Measurements from ENCODE around the gene SOD2. TPM values are rescaled to one million over a fixed set of nuclear protein-coding genes. Genes with fewer than 3 reads are reported as not detected.
"Not testable (repeated sequence)": the region's sequence is repeated elsewhere in the genome, so short reads cannot be mapped to it uniquely, and the experiment has no call there.

Gene SOD2
- total RNA-seq, result 100 to 1,000 TPM; 243 to 555 TPM

GRCh38 chr6:159693128-159693893 is at the start of gene SOD2:
SOD2 (minus strand) TSS chr6:159693241; CDS start chr6:159693167, 74 bp downstream.
- peaks cover 17% of the 10 kb centered on the region for H3K36me3 ChIP-seq
- DNase-seq (ENCODE audit: low spot score), result peak; percentile 84
- peak within 1 kb of the TSS; percentile 96 to 98 for H3K4me3 ChIP-seq
- H3K4me1 ChIP-seq, result peaks cover 0 to 45% of the 10 kb centered on the region in 2 donors
- H3K27me3 ChIP-seq, result no peaks in the 10 kb centered on the region
- H3K9me3 ChIP-seq, result no peaks in the 10 kb centered on the region
- no peak for TF ChIP-seq CTCF (IDR thresholded peaks at IDR 0.05)
- H3K27ac ChIP-seq, result peak within 1 kb of the TSS; percentile 98

DNA sequence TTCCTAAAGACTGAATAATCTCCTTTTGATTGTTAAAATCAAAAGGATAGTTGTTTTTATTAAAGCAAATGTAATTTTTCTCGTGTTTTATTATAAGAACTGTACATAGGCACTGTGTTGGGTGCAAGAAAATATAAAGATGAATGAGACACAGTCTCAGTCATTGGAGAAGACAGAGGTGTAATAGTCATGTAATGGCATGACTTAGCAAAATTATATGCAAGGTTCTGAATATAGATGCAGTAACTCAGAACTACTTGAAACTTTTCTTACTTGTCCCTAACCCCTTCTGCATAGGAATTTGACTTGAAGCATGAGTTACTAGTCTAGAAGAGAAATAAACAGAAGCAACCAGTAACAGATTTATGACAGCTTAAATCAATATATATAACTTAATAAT is 49.1 kb upstream of the SOD2 start:
- H3K27ac ChIP-seq, result no peak overlapping the region
- no peak for TF ChIP-seq CTCF (IDR thresholded peaks at IDR 0.05)
- H3K36me3 ChIP-seq, result peaks cover 87% of the 10 kb centered on the region

DNA sequence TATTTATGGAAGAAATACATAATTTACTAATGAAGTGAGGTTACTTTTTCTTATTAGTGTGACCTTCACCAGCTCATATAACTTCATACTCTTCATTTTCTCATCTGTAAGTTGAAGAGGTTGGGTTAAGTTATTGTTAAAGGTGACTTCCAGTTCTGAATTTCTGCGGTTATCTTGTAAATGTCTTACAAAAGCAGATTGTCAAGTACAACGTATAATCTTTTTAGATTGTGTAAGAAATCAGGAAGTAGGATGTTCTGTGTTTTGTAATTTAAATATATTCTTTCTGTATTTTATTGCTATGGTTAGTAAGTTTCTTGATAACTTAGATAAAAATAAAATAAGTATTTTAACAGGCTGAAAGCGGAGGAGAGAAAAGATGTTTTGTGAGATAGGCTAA is 46.3 kb upstream of the SOD2 start:
- Histone ChIP-seq H3K4me1 (peaks cover 0 to 17% of the 10 kb centered on the region in 2 donors), H3K27ac (no peak overlapping the region), H3K27me3 (no peaks in the 10 kb centered on the region), H3K9me3 (no peaks in the 10 kb centered on the region), H3K36me3 (peaks cover 58% of the 10 kb centered on the region), H3K4me3 (no peak overlapping the region)
- DNase-seq (ENCODE audit: low spot score), result no peak
- no peak for TF ChIP-seq CTCF (IDR thresholded peaks at IDR 0.05)

More for the DNA sequence above, 49.1 kb upstream of the SOD2 start:
- Histone ChIP-seq H3K27me3 (no peaks in the 10 kb centered on the region), H3K9me3 (no peaks in the 10 kb centered on the region), H3K4me1 (peaks cover 0 to 5% of the 10 kb centered on the region in 2 donors), H3K4me3 (no peak overlapping the region)
- no peak for DNase-seq (ENCODE audit: low spot score)

GRCh38 chr6:159736908-159737307 is 43.9 kb upstream of the SOD2 start:
- no peak overlapping the region for H3K27ac ChIP-seq
- no peak overlapping the region for H3K4me3 ChIP-seq
- DNase-seq (ENCODE audit: low spot score), result no peak
- peaks cover 34% of the 10 kb centered on the region for H3K36me3 ChIP-seq
- no peaks in the 10 kb centered on the region for H3K27me3 ChIP-seq
- H3K4me1 ChIP-seq, result peaks cover 0 to 28% of the 10 kb centered on the region in 2 donors
- TF ChIP-seq CTCF (IDR thresholded peaks at IDR 0.05), result no peak
- no peaks in the 10 kb centered on the region for H3K9me3 ChIP-seq

GRCh38 chr6:159733395-159733794 is 40.4 kb upstream of the SOD2 start:
- H3K36me3 ChIP-seq; H3K4me3 ChIP-seq; H3K27ac ChIP-seq; H3K27me3 ChIP-seq; DNase-seq (ENCODE audit: low spot score); H3K9me3 ChIP-seq: not testable (repeated sequence)
- H3K4me1 ChIP-seq, result peaks cover 0 to 63% of the 10 kb centered on the region in 2 donors

- not testable (repeated sequence) for DNase-seq (ENCODE audit: low spot score); H3K4me3 ChIP-seq; H3K36me3 ChIP-seq; H3K27ac ChIP-seq; H3K9me3 ChIP-seq; H3K27me3 ChIP-seq
- peaks cover 0 to 64% of the 10 kb centered on the region in 2 donors for H3K4me1 ChIP-seq
These were observed 39.5 kb upstream of the SOD2 start for GRCh38 chr6:159732550-159732949.

DNA sequence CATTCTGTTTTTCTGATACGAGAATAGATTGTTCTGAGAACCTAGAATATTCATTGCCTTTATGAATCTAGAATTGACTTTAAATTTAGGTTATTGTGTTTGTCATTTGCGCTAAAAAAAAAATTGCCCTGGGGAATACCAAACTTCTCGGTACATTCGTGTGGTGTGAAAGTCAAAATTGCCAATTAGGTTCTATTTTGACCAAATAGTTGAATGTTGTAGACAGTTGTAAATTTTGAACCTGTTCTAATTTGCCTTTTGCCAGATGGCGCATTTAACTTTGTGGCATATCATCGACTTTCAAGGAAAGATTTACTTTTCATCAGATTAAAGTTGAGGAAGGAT is 37.3 kb upstream of the SOD2 start:
- Histone ChIP-seq H3K27me3 (no peaks in the 10 kb centered on the region), H3K27ac (peak overlapping the region in 1 of 2 donors; percentile 97), H3K9me3 (no peaks in the 10 kb centered on the region), H3K4me1 (peaks cover 0 to 64% of the 10 kb centered on the region in 2 donors), H3K36me3 (no peaks in the 10 kb centered on the region), H3K4me3 (no peak overlapping the region)
- DNase-seq (ENCODE audit: low spot score), result no peak
- TF ChIP-seq CTCF (IDR thresholded peaks at IDR 0.05), result no peak
